ENCODE measurements around the gene CHRM4. TPM values are rescaled to one million over a fixed set of nuclear protein-coding genes. Genes with fewer than 3 reads are reported as not detected.

The CHRM4 gene
- total and polyA plus RNA-seq, 2 of the 13 experiments (the other 11 are each of a cell fraction or from before 2014, with no cell fraction given), result 0.13 to 0.21 TPM

DNA sequence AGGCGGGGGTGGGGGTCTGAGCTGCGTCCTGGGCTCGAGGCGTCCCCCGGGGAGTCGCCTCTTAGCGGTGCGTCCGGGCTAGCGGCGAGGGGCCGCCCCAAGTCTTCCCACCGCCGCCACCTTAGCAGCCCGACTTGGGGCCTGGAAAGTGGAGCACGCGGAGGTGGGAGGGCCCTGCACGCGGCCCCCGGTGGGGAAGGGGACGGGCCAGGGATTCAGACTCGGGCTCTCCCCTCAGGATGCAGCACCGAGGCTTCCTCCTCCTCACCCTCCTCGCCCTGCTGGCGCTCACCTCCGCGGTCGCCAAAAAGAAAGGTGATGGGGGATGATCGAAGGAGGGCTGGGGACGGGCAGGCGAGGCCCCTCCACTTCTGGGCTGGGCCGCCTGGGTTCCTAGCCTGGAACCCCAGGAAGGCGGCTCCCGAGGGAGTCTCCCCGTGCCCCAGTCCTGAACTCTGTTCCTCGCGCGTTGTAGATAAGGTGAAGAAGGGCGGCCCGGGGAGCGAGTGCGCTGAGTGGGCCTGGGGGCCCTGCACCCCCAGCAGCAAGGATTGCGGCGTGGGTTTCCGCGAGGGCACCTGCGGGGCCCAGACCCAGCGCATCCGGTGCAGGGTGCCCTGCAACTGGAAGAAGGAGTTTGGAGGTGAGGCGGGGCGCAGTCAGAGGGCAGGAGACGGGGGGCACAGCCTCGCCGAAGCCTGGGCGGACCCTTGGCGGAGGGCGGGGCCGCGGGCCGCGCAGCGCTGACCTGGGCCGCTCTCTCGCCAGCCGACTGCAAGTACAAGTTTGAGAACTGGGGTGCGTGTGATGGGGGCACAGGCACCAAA lies 9.5 kb downstream of the CHRM4 start (continued):
- TF ChIP-seq, protein P1, sequence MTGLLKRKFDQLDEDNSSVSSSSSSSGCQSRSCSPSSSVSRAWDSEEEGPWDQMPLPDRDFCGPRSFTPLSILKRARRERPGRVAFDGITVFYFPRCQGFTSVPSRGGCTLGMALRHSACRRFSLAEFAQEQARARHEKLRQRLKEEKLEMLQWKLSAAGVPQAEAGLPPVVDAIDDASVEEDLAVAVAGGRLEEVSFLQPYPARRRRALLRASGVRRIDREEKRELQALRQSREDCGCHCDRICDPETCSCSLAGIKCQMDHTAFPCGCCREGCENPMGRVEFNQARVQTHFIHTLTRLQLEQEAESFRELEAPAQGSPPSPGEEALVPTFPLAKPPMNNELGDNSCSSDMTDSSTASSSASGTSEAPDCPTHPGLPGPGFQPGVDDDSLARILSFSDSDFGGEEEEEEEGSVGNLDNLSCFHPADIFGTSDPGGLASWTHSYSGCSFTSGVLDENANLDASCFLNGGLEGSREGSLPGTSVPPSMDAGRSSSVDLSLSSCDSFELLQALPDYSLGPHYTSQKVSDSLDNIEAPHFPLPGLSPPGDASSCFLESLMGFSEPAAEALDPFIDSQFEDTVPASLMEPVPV (CRISPR knock-in tag; IDR thresholded peaks at IDR 0.05), result no peak
- TF ChIP-seq SYNCRIP (IDR thresholded peaks at IDR 0.05; ENCODE audit: insufficient read depth, low read depth, low read length), result no peak
- TF ChIP-seq ZFP36L2 (CRISPR knock-in tag; IDR thresholded peaks at IDR 0.05), result no peak
- TF ChIP-seq, protein P2, sequence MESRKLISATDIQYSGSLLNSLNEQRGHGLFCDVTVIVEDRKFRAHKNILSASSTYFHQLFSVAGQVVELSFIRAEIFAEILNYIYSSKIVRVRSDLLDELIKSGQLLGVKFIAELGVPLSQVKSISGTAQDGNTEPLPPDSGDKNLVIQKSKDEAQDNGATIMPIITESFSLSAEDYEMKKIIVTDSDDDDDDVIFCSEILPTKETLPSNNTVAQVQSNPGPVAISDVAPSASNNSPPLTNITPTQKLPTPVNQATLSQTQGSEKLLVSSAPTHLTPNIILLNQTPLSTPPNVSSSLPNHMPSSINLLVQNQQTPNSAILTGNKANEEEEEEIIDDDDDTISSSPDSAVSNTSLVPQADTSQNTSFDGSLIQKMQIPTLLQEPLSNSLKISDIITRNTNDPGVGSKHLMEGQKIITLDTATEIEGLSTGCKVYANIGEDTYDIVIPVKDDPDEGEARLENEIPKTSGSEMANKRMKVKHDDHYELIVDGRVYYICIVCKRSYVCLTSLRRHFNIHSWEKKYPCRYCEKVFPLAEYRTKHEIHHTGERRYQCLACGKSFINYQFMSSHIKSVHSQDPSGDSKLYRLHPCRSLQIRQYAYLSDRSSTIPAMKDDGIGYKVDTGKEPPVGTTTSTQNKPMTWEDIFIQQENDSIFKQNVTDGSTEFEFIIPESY (CRISPR knock-in tag; IDR thresholded peaks at IDR 0.05), result no peak
- no peak for TF ChIP-seq GATAD2A (CRISPR knock-in tag; IDR thresholded peaks at IDR 0.05)
- peak; percentile 9; the same call in 1 of the 2 replicates for TF ChIP-seq FOXK1 (CRISPR knock-in tag; IDR thresholded peaks at IDR 0.05; ENCODE audit: borderline replicate concordance, low read depth)
- no peak for TF ChIP-seq SMAD3 (CRISPR knock-in tag; IDR thresholded peaks at IDR 0.05)
- TF ChIP-seq, protein P3, sequence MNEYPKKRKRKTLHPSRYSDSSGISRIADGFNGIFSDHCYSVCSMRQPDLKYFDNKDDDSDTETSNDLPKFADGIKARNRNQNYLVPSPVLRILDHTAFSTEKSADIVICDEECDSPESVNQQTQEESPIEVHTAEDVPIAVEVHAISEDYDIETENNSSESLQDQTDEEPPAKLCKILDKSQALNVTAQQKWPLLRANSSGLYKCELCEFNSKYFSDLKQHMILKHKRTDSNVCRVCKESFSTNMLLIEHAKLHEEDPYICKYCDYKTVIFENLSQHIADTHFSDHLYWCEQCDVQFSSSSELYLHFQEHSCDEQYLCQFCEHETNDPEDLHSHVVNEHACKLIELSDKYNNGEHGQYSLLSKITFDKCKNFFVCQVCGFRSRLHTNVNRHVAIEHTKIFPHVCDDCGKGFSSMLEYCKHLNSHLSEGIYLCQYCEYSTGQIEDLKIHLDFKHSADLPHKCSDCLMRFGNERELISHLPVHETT (CRISPR knock-in tag; conservative IDR thresholded peaks at IDR 0.05), result no peak
- TF ChIP-seq, protein P4, sequence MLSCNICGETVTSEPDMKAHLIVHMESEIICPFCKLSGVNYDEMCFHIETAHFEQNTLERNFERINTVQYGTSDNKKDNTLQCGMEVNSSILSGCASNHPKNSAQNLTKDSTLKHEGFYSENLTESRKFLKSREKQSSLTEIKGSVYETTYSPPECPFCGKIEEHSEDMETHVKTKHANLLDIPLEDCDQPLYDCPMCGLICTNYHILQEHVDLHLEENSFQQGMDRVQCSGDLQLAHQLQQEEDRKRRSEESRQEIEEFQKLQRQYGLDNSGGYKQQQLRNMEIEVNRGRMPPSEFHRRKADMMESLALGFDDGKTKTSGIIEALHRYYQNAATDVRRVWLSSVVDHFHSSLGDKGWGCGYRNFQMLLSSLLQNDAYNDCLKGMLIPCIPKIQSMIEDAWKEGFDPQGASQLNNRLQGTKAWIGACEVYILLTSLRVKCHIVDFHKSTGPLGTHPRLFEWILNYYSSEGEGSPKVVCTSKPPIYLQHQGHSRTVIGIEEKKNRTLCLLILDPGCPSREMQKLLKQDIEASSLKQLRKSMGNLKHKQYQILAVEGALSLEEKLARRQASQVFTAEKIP (CRISPR knock-in tag; IDR thresholded peaks at IDR 0.05; ENCODE audit: borderline replicate concordance), result no peak
- TF ChIP-seq ZNF263 (CRISPR knock-in tag; IDR thresholded peaks at IDR 0.05), result 0 out of 2 replicates have a peak, but pooled peaks have one; percentile 27
- TF ChIP-seq KAT7 (CRISPR knock-in tag; IDR thresholded peaks at IDR 0.05; ENCODE audit: borderline replicate concordance), result no peak
- no peak for TF ChIP-seq ZNF382 (CRISPR knock-in tag; IDR thresholded peaks at IDR 0.05; ENCODE audit: borderline replicate concordance)
- no peak for TF ChIP-seq ZFP82 (CRISPR knock-in tag; IDR thresholded peaks at IDR 0.05; ENCODE audit: borderline replicate concordance)
- TF ChIP-seq KDM2A (CRISPR knock-in tag; IDR thresholded peaks at IDR 0.05; ENCODE audit: borderline replicate concordance, low read depth), result 0 out of 2 replicates have a peak, but pooled peaks have one; percentile 47
- TF ChIP-seq ETV6 (CRISPR knock-in tag; conservative IDR thresholded peaks at IDR 0.05), result no peak
- peak; percentile 67; the same call in 1 of the 2 replicates for TF ChIP-seq NFKB2 (CRISPR knock-in tag; IDR thresholded peaks at IDR 0.05; ENCODE audit: borderline replicate concordance)
- no peak for TF ChIP-seq YY1 (IDR thresholded peaks at IDR 0.05; ENCODE audit: insufficient read depth, insufficient replicate concordance, low read depth, low read length)
- TF ChIP-seq, protein P5, sequence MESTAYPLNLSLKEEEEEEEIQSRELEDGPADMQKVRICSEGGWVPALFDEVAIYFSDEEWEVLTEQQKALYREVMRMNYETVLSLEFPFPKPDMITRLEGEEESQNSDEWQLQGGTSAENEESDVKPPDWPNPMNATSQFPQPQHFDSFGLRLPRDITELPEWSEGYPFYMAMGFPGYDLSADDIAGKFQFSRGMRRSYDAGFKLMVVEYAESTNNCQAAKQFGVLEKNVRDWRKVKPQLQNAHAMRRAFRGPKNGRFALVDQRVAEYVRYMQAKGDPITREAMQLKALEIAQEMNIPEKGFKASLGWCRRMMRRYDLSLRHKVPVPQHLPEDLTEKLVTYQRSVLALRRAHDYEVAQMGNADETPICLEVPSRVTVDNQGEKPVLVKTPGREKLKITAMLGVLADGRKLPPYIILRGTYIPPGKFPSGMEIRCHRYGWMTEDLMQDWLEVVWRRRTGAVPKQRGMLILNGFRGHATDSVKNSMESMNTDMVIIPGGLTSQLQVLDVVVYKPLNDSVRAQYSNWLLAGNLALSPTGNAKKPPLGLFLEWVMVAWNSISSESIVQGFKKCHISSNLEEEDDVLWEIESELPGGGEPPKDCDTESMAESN (CRISPR knock-in tag; conservative IDR thresholded peaks at IDR 0.05), result no peak
